HK-2 (cell line): Measurements from ENCODE around the gene ARHGEF39.

Experiments used
- DNase-seq: peaks from one replicate; pipeline ENCODE4 v3.0.0-alpha.2; 2018; ENCODE audit not compliant: unreplicated experiment

The ARHGEF39 gene

DNA sequence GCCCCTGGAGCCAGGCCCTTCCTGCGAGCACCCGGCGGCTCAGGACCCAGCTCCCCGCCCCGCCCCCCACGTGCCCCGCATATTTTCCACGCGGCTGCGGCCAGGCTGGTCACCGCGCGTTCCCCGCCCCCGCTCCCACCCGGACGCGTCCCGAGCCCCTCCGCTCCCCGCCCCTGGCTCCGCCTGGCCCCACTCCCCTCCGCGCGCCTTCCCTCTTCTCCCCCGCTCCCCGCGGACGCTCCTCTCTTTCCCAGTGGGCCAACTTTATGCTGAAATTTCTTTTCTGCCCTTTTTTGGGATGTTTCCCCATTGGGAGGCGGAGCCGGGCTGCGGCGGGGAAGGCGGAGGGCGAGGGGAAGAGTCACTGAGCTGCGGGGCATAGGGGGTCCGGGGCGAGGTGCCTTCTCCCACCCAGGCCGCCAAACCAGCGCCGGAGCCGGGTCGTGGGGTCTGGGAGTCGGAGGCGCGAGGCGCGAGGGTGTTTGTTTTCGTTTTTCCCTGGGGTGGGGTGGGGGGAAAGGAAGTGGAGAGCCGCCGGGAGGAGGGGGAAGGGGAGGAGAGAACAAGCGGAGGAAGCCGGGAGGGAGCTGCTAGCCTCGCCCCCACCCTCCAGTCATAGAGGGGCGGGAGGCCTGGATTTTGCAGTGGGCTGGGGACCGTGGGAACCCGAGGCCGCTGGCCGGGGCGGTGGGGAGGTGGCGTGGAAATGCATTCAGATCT, 25.8 kb upstream of the ARHGEF39 start:
- no peak for DNase-seq

DNA sequence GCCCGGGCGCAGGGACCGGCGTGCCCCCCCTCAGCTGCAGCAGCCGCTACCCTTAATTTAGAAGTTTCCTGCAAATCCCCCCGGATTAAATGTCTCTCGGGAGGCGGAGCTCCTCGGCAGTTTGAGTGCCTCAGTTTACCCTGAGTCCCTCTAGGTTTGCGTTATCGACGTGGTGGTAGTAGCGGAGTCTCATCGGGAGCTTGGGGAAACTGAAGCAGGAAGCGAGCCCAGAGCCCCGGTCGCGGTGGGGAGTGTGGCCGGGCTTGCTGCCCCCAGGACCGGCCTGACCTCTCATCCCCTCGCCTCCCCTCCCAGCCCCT, 25.3 kb upstream of the ARHGEF39 start:
- DNase-seq, result no peak

DNA sequence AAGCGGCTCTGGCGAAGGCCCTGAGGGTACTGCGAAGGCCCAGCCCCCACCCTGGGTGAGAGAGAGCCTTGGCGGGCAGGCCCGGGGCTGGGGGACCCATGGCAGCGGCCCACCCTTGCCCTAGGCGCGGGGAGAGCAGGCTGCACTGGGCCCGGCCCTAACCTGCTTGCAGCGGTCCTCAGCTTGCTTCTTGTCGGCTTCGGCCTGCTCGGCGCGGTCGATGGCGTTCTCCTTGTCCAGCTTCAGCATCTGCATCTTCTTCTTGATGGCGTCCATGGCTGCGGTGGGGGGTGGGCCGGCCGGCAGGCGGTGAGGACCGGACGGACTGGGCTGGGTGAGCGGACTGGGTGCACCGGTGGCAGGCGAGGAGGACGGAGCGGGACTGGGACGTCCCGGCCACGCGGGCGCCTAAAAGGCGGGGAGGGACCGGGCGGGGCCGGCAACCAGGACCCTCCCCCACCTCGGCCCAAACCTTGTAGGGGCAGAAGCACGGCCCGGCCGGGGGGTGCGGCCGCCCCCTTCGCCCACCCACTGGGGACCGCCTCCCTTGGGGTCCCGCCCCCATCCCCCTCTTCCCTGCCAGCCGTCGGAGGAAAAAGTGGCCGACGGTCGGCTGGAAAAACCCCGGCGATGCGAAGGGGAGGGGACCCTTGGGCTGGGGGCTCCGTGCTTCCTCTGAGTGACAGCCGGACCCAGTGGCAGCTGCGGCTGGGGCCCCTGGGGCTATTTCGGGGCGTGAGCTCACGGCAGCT, 24.7 kb upstream of the ARHGEF39 start, which contains the start of gene TPM2:
Gene TPM2, minus strand, starts transcription at position 384 of the 752 bp plus-strand sequence. Its CDS starts 108 bp downstream, at position 276.
- DNase-seq, result no peak

DNA sequence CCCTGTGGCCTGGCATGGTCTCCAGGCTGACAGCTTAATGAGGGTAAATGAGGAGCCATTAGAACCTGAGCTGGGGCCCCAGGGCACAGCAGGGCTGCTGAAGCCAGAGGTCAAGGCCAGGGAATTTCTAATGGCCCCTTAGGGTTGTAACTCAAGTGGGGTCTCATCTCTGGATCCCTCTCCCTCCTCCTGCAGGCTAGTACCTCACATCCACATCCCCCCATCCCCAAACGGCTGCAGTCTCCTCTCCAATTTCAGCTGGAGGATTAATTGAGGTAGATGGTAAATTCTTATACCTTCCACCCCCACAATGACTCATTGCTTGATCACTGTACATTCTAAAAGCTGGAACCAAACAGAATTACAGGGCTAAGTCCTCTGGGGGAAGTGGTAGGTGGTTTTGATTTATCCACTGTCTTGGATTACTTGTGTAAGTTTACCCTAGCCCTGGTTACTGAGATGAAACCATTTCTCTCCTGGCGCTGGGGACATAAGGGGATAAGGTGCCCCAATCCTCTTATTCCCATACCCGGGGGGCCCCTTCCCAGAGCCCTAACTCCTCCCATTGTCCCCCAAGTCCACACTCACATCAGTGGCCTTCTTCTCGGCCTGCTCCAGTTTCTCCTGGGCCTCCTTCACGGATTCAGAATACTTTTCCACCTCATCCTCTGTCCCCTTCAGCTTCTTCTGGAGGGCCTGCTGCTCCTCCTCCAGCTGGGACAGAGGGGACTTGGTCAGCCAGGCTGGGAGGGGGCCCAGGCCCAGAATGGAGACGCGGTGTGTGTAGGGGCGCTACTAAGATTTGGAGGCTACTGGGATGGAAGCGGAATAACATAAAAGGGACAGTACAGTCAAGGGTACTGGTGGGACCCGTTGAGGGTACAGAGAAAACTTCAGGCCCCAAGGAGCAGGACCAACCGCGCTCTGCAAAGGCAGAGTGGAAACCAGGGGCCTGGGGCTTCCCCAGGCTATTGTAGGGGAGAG, 23.9 kb upstream of the ARHGEF39 start:
- DNase-seq, result no peak

DNA sequence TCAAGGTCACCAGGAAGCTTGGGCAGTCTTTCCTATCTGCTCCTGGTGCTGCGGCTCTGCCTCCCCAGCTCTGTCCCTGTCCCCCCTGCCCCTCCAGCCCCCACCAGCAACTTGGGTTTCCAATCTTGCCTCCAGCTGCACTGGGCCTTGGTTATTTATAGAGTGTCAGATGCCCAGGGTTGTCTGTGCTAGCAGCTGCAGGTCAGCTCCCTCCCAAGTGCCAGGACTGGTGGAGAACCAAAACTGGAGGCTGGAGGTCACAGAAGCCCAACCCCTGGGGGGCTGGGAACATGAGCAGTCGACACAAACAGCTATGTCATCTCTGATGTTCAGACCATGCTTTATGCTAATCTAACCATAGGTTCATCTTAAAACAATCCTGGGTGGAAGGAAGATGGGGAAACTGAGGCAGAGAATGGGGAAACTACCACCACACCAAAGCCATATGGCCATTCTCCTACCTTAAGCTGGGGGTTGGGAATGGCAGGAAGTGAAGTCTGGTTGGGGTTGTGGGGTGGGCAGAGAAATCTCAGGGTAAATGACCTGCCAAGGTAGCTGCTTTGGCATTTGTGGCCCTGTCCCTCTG, 23.1 kb upstream of the ARHGEF39 start:
- DNase-seq, result no peak

DNA sequence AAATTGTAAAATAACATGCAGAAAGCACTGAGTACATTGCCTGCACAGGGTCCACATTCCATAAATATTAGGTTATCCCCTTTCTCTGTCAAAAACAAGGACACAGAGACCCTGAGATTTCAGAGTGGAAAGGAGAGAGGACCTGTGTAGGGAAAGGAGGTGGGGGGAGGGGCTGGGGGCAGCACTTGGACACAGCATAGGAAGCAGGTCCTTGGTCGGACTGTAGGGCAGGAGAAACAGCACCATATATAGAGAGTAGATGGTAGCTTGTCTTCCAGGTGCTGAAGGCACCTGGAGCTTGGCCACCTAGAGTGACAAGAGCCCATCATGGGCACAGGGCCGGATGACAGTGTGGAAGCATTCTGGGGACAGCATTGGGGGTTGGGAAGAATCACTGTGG, 22.3 kb upstream of the ARHGEF39 start:
- DNase-seq, result no peak

DNA sequence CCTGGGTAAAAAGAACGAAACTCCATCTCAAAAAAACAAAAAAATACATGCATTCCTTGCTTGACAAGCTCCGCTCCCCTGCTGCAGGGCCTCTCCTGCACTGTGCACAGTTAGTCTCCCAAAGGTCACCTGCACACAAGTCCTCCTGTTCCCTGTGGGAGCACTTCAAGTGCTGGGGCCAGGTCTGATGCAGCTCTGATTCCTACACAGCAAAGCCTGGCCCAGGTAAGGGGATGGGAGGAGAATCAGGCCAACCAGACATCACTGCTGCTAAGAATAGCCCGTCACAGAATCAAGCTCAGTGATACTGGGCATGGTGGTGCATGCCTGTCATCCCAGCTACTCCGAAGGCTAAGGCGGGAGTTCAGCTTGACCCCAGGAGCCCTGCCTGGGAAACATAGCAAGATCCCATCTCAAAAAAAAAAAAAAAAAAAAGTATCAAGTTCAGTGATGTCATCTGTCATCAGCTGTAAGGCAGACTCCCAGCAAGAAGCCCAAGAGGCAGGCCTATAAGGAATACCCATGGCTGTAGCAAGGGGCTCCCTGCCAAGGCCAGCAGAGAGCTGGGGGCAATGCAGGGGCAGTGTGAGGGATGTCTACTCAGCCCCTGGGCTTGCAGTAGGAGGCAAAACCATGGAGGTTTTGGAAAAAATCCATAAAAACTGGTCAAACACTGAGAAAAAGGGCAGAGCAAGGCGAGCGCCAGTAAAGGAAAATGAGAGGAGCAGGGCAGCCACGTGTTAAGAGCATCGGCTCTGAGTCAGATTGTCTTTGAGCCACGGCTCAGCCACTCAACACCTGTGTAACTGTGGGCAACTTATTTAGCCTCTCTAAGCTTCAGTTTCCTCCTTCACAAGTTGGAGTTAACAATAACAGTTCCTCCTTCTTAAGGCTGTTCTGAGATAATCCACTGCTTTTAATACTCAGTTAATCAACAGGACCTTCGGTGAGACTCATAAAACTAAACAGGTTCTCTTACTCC, 21.5 kb upstream of the ARHGEF39 start:
- DNase-seq, result no peak

DNA sequence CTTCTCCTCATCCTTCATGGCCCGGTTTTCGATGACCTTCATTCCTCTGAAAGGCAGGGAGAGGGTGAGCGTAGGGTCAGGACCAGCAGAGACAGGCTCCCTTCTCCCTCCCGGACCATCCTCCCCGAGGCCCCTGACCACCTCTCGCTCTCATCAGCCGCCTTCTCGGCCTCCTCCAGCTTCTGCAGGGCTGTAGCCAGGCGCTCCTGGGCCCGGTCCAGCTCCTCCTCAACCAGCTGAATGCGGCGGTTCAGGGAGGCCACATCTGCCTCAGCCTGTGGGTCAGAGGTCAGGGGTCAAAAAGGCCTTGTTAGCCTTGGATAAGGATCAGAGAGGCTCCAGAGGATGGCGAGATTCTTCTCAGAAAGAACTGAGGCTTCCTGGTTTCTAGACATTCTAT, 20.5 kb upstream of the ARHGEF39 start:
- DNase-seq, result no peak

DNA sequence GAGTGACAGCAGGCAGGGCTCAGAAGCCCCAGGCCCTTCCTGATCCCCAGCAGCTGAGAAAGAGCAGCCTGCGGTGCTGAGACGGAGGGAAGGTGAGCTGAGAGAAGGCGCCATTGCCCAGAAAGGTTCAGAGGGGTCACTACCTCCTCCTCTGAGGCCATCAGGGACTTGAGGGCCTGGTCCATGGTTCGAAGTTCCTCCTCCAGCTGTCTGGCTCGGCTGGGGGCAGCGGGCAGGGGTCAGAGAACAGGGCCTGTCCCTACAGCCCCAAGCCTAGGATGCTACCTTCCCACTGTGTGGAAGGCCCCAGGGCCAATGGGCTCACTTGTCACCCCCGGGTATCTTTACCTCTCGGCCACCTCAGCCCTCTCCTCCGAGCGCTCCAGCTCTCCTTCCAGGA, 19.9 kb upstream of the ARHGEF39 start:
- DNase-seq, result no peak

DNA sequence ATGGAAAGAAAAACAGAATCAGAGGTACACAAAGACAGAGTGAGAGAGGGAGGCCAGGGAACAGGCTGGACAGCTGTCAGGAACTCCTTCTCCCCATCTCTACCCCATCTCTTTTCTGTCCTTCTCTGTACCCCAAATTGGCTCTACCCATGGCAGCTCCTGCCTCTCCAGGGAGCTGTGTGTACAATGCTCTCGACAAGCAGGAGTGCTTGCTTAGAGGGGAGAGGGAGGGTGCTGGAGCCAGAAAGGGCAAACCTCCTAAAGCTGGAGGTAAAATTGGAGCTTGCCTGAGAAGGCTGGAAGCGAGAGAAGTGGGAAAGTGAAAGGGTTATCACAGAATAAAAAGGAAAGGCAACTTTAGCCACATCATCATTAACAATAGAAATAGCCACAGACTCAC, 18.3 kb upstream of the ARHGEF39 start:
- no peak for DNase-seq

DNA sequence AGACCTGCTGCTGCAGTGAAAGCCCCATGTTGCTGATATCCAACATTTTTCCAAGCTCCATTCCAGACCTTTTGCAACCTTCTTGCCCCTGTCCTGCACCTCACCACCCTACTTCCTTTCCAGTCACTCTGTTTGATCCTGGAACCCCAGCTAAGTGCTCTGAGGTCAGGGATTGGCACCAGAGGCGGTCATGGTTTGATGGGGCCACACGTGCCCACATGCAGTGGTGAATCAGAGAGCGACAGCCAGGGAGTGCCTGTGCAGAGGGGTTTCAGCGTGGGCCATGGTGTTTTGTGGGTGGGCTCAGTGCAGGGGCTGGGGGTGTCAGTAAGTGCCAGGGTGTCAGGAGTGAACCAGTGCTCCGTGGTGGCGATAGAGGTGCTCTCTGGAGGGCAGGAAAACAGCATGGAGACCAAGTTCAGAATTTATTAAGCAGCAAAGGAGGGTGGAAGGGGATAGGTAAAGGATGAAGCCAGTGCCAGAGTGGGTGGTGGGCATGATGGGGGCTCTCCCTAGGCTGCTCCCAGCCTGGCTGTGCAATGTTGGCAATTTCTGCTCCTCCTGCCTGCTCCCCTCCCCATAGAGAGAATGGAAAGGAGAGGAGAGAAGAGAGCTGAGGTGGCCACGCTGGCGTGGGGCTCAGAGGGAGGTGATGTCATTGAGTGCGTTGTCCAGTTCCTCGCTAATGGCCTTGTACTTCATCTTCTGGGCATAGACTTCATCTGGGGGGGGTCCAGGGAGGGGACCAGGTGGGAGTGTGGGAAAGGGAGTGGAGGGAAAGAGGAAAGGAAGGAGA, 17.7 kb upstream of the ARHGEF39 start:
- no peak for DNase-seq

DNA sequence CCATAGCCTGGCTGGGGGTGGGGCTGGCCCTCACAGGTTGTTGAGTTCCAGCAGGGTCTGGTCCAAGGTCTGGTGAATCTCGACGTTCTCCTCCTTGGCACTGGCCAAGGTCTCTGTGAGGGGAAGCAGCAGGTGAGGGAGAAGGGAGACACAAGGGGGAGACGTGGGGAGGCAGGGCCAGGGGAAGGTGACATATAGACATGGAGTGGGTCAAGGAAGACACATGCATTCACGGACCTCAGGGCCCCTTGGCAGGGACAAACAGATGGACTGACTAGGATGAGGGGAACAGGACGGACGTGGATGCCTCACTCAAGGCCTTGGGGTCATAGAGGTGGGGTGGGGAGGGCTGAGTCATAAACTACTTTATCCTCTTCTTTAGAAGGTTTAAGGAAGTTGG, 17.1 kb upstream of the ARHGEF39 start:
- DNase-seq, result no peak

DNA sequence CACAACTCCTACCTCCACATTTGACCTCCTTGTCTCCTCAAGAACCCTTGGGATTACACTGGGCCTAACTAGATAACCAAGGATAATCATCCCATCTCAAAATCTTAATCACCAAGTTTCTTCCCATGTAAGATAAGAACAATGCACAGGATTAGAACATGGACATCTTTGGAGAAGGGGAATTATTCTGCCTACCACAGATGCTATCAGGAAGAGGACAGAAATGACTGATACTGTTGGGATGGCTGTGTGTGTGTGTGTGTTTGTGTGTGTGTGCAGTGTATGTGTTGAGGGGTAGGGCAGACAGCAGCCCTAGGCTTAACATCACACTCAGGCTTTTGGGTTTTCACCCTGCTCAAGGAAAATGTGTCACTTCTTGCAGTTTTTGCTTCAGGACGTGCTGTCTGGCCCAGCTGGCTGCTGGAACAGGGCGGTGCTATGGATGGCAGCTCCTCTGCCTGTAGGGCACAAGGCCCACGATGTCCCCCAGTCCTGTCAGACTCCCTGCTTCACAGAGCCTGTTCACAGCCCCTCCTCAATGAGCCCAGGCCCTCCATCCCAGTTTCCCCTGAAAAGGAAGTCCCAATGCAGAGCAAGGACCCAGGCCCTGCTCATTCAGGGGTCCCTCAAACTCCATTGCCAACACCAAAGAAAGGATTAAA, 16.5 kb upstream of the ARHGEF39 start:
- DNase-seq, result no peak

DNA sequence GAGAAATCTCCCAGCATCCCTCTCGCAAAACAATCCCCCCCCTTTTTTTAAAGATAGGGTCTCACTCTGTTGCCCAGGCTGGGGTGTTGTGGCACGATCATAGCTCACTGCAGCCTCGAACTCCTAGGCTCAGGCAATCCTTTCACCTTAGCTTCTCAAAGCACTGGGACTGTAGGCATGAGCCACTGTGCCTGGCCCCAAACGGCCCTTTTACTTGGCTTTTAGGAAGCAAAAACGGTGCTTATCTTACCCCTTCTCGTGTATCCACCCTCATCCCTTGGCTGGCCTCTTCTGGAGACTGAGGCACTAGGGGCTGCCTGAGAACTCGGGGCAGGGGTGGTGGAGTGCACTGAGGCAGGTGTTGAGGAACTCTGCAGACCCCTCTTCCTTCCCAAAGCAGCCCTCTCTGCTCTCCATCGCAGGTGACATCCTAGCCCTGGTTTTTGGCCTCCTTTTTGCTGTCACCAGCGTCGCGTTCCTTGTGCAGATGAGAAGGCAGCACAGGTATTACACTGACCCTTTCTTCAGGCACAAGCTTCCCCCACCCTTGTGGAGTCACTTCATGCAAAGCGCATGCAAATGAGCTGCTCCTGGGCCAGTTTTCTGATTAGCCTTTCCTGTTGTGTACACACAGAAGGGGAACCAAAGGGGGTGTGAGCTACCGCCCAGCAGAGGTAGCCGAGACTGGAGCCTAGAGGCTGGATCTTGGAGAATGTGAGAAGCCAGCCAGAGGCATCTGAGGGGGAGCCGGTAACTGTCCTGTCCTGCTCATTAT, 15.5 kb upstream of the ARHGEF39 start:
- DNase-seq, result no peak

DNA sequence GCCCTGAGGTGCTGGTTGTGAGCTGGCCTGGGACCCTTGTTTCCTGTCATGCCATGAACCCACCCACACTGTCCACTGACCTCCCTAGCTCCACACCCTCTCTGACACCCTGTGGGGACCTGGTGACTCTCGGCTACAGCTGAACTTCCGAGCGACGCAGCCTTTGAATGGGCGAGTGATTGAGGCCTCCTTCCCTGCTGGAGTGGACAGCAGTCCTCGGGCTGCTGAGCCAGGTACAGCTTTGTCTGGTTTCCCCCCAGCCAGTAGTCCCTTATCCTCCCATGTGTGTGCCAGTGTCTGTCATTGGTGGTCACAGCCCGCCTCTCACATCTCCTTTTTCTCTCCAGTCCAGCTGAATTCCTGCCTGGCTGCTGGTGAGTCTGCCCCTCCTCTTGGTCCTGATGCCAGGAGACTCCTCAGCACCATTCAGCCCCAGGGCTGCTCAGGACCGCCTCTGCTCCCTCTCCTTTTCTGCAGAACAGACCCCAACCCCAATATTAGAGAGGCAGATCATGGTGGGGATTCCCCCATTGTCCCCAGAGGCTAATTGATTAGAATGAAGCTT, 14.9 kb upstream of the ARHGEF39 start:
- DNase-seq, result no peak

DNA sequence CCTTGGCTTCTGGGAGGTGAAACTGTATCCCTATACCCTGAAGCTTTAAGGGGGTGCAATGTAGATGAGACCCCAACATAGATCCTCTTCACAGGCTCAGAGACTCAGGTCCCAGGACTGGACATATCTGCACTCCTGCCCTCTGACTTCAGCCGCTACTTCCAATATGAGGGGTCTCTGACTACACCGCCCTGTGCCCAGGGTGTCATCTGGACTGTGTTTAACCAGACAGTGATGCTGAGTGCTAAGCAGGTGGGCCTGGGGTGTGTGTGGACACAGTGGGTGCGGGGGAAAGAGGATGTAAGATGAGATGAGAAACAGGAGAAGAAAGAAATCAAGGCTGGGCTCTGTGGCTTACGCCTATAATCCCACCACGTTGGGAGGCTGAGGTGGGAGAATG, 14.1 kb upstream of the ARHGEF39 start:
- DNase-seq, result no peak

DNA sequence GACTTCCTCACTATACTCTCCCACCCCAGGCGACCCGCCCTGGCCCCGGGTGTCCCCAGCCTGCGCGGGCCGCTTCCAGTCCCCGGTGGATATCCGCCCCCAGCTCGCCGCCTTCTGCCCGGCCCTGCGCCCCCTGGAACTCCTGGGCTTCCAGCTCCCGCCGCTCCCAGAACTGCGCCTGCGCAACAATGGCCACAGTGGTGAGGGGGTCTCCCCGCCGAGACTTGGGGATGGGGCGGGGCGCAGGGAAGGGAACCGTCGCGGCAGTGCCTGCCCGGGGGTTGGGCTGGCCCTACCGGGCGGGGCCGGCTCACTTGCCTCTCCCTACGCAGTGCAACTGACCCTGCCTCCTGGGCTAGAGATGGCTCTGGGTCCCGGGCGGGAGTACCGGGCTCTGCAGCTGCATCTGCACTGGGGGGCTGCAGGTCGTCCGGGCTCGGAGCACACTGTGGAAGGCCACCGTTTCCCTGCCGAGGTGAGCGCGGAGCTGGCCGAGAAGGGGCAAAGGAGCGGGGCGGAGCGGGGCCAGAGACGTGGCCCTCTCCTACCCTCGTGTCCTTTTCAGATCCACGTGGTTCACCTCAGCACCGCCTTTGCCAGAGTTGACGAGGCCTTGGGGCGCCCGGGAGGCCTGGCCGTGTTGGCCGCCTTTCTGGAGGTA, 10.9 kb upstream of the ARHGEF39 start:
- DNase-seq, result no peak

DNA sequence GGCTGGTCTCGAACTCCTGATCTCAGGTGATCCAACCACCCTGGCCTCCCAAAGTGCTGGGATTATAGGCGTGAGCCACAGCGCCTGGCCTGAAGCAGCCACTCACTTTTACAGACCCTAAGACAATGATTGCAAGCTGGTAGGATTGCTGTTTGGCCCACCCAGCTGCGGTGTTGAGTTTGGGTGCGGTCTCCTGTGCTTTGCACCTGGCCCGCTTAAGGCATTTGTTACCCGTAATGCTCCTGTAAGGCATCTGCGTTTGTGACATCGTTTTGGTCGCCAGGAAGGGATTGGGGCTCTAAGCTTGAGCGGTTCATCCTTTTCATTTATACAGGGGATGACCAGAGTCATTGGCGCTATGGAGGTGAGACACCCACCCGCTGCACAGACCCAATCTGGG, 10.2 kb upstream of the ARHGEF39 start:
- DNase-seq, result no peak
